CD4-positive, CD25-positive, alpha-beta regulatory T cell (primary cell): ENCODE results near the gene SSTR5. TPM values are rescaled to one million over a fixed set of nuclear protein-coding genes. Genes with fewer than 3 reads are reported as not detected.

Source experiments
- ATAC-seq, 2 donors: fragments of 150-1000 bp; cut with Tn5 transposase; one replicate each; pipeline ENCODE4 v1.10.0; 2021; ENCODE audit warnings: low read depth in 2 of 2, moderate number of reproducible peaks in 2 of 2, moderate library complexity in 1 of 2
- DNase-seq, 3 donors: peaks; one replicate each; pipeline versions ENCODE4 v3.0.0 to v3.0.0-alpha.2; 2012 to 2022; ENCODE audit warnings: mixed read lengths in 1 of 3
- H3K27ac ChIP-seq: one replicate; pipeline ENCODE4 v1.7.0; 2013; ENCODE audit warnings: mild to moderate bottlenecking, low read length; ENCODE audit not compliant: insufficient read depth, poor library complexity, severe bottlenecking
- H3K27me3 ChIP-seq: one replicate; pipeline ENCODE4 v1.7.0; 2013; ENCODE audit warnings: low read length; ENCODE audit not compliant: control insufficient read depth, insufficient read depth
- H3K36me3 ChIP-seq: one replicate; pipeline ENCODE4 v1.7.0; 2013; ENCODE audit warnings: mild to moderate bottlenecking, low read length, moderate library complexity; ENCODE audit not compliant: control insufficient read depth, insufficient read depth
- H3K4me1 ChIP-seq: 2 replicates; pipeline ENCODE4 v1.7.0; 2013; ENCODE audit warnings: mild to moderate bottlenecking, low read length; ENCODE audit not compliant: insufficient read depth, control insufficient read depth, poor library complexity, severe bottlenecking
- H3K4me3 ChIP-seq: one replicate; pipeline ENCODE4 v1.7.0; 2013; ENCODE audit warnings: low read depth, mild to moderate bottlenecking, low read length, moderate library complexity
- H3K9me3 ChIP-seq, 2 experiments: 1 replicate in 1 of 2; 2 replicates in 1 of 2; pipeline ENCODE4 v1.7.0; 2013; ENCODE audit warnings: low read length in 2 of 2, mild to moderate bottlenecking in 1 of 2, moderate library complexity in 1 of 2; ENCODE audit not compliant: control insufficient read depth in 2 of 2
- H3K27ac Mint-ChIP-seq, 3 donors: one replicate each; pipeline ENCODE4 v1.8.0; 2020 to 2022; ENCODE audit warnings: mild to moderate bottlenecking in 3 of 3, mixed read lengths in 3 of 3, moderate library complexity in 2 of 3
- H3K27me3 Mint-ChIP-seq: one replicate; pipeline ENCODE4 v1.8.0; 2022; ENCODE audit warnings: mild to moderate bottlenecking, mixed read lengths
- H3K36me3 Mint-ChIP-seq: one replicate; pipeline ENCODE4 v1.8.0; 2020; ENCODE audit warnings: mixed read lengths
- H3K4me1 Mint-ChIP-seq, 4 donors: one replicate each; pipeline ENCODE4 v1.8.0; 2020 to 2022; ENCODE audit warnings: mixed read lengths in 4 of 4, mild to moderate bottlenecking in 1 of 4
- H3K4me3 Mint-ChIP-seq, 4 donors: one replicate each; pipeline ENCODE4 v1.8.0; 2020 to 2022; ENCODE audit warnings: mild to moderate bottlenecking in 4 of 4, mixed read lengths in 4 of 4, moderate library complexity in 3 of 4
- H3K9me3 Mint-ChIP-seq, 7 donors: one replicate each; pipeline ENCODE4 v1.8.0; 2020 to 2022; ENCODE audit warnings: mixed read lengths in 7 of 7, mild to moderate bottlenecking in 3 of 7, moderate library complexity in 2 of 7
- polyA plus RNA-seq, 4 donors: library from polyadenylated mRNA; unstranded; fragments of 300-500 nt; fragmentation: Illumina TruSeq; gene quantifications; one replicate each; pipeline ENCODE4 v1.2.3, GENCODE V29; 2021
- total RNA-seq: library from RNA; stranded (reverse); gene quantifications from one replicate; pipeline ENCODE4 v1.2.3, GENCODE V29; 2022

SSTR5 gene
- total and polyA plus RNA-seq, 5 donors from 2014 or later: not detected

DNA sequence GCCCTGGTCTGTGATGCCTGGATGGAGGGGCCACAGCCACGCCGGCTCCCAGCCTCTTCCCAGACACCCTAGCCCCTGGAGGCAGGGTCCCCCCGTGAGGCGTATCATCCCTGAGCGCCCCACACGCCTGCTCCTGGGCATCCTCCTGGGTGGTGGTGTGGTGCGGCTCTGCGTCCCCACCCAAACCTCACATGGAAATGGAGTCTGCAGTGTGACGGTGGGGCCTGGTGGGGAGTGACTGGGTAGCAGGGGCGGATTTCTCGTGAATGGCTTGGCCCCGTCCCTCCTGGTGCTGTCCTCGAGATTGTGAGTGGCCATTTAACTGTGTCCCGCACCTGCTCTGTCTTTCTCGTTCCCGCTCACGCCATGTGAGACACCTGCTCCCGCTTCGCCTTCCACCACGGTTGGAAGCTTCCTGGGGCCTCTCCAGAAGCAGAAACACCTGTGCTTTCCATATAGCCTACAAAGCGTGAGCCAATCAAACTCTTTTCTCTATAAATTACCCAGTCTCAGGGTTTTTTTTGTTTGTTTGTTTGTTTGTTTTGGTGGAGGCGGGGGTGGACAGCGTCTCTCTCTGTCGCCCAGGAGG is 5.9 kb upstream of the SSTR5 start:
- H3K27ac Mint-ChIP-seq: no peak overlapping the region
- H3K4me3 ChIP-seq: no peak overlapping the region
- no peaks in the 10 kb centered on the region for H3K4me1 ChIP-seq
- no peaks in the 10 kb centered on the region for H3K9me3 ChIP-seq
- H3K9me3 Mint-ChIP-seq: no peaks in the 10 kb centered on the region
- H3K27ac ChIP-seq: no peak overlapping the region
- H3K4me3 Mint-ChIP-seq: no peak overlapping the region
- peaks cover 12% of the 10 kb centered on the region for H3K27me3 Mint-ChIP-seq
- H3K27me3 ChIP-seq: no peaks in the 10 kb centered on the region
- no peaks in the 10 kb centered on the region for H3K36me3 ChIP-seq
- H3K36me3 Mint-ChIP-seq: no peaks in the 10 kb centered on the region
- no peak for ATAC-seq
- no peak for DNase-seq
- H3K4me1 Mint-ChIP-seq: no peaks in the 10 kb centered on the region

DNA sequence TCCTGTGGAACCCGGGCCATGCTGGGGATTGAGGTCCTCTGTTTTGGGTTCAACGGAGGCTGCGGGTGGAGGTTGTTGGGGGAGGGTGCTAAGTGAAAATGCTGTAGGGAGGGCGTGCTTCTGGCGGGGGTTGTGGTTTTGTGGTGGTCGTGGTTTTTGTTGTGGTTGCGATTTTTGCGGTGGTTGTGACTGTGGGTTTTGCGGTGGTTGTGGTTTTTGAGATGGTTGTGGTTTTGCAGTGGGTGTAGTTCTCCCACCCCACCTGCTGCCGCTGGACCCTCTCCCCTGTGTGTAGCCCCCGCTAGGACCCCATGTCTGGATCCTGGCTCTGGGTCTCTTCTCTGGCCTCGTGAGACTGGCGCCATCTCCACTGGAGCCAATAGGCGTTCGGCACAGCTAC is 4.9 kb upstream of the SSTR5 start:
- H3K27me3 ChIP-seq: no peaks in the 10 kb centered on the region
- peak overlapping the region in 1 of 4 donors; percentile 66 for H3K4me3 Mint-ChIP-seq
- no peaks in the 10 kb centered on the region for H3K4me1 ChIP-seq
- ATAC-seq (no peak), DNase-seq (no peak)
- H3K4me1 Mint-ChIP-seq: no peaks in the 10 kb centered on the region
- H3K27ac Mint-ChIP-seq: peak overlapping the region in 1 of 3 donors; percentile 53
- peaks cover 17% of the 10 kb centered on the region for H3K27me3 Mint-ChIP-seq
- no peaks in the 10 kb centered on the region for H3K9me3 Mint-ChIP-seq
- H3K9me3 ChIP-seq: no peaks in the 10 kb centered on the region
- no peaks in the 10 kb centered on the region for H3K36me3 ChIP-seq
- no peak overlapping the region for H3K4me3 ChIP-seq
- no peak overlapping the region for H3K27ac ChIP-seq
- H3K36me3 Mint-ChIP-seq: no peaks in the 10 kb centered on the region

DNA sequence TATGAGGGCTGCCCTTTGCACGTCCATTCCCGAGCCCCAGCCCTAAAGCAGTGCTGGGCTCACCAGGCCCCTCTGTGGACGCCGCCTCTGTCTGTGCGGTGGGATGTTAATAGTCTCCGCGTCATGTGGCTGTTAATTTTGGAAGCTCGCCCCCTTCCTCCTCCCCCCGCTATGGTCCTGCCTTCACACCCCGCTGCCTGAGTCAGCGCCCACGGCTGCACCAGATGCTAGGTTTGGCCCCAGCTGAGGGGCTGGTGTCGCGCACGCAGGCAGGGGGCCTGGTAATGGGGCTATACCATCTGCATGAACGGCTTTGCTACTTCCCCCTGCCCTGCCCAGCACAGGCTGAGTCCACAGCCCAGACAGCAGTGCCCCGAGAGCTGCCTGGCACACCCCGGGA is 4.1 kb upstream of the SSTR5 start:
- H3K27ac ChIP-seq: no peak overlapping the region

DNA sequence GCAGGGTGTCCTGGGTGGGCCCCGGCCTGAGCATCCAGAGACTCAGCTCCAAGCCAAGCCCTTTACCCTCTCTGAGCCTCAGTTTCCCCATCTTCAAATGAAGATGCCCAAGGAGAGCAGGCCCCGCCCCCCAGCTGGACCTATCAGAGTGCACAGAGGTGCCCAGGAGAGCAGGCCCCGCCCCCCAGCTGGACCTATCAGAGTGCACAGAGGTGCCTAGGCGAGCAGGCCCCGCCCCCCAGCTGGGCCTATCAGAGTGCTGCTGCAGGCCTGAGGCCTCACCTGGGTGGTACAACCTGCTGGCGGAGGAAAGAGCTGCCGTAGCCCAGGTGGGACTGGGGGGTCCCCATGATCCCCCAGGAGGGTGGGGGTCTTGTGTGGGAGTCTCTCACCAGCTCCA is 3.4 kb upstream of the SSTR5 start:
- DNase-seq: no peak
- Histone ChIP-seq H3K4me3 (no peak overlapping the region), H3K4me1 (no peaks in the 10 kb centered on the region), H3K27ac (no peak overlapping the region), H3K9me3 (no peaks in the 10 kb centered on the region), H3K36me3 (no peaks in the 10 kb centered on the region), H3K27me3 (no peaks in the 10 kb centered on the region)
- no peak overlapping the region for H3K27ac Mint-ChIP-seq
- no peak for ATAC-seq
- H3K9me3 Mint-ChIP-seq: no peaks in the 10 kb centered on the region
- no peak overlapping the region for H3K4me3 Mint-ChIP-seq
- no peaks in the 10 kb centered on the region for H3K4me1 Mint-ChIP-seq
- H3K27me3 Mint-ChIP-seq: peaks cover 17% of the 10 kb centered on the region
- H3K36me3 Mint-ChIP-seq: no peaks in the 10 kb centered on the region

More for the DNA sequence above, 4.1 kb upstream of the SSTR5 start:
- DNase-seq (no peak), ATAC-seq (no peak)
- Mint-ChIP-seq H3K27me3 (peaks cover 17% of the 10 kb centered on the region), H3K4me1 (no peaks in the 10 kb centered on the region), H3K27ac (no peak overlapping the region), H3K9me3 (no peaks in the 10 kb centered on the region), H3K4me3 (no peak overlapping the region), H3K36me3 (no peaks in the 10 kb centered on the region)
- H3K4me3 ChIP-seq: no peak overlapping the region
- H3K27me3 ChIP-seq: no peaks in the 10 kb centered on the region
- no peaks in the 10 kb centered on the region for H3K4me1 ChIP-seq
- no peaks in the 10 kb centered on the region for H3K9me3 ChIP-seq
- H3K36me3 ChIP-seq: no peaks in the 10 kb centered on the region

DNA sequence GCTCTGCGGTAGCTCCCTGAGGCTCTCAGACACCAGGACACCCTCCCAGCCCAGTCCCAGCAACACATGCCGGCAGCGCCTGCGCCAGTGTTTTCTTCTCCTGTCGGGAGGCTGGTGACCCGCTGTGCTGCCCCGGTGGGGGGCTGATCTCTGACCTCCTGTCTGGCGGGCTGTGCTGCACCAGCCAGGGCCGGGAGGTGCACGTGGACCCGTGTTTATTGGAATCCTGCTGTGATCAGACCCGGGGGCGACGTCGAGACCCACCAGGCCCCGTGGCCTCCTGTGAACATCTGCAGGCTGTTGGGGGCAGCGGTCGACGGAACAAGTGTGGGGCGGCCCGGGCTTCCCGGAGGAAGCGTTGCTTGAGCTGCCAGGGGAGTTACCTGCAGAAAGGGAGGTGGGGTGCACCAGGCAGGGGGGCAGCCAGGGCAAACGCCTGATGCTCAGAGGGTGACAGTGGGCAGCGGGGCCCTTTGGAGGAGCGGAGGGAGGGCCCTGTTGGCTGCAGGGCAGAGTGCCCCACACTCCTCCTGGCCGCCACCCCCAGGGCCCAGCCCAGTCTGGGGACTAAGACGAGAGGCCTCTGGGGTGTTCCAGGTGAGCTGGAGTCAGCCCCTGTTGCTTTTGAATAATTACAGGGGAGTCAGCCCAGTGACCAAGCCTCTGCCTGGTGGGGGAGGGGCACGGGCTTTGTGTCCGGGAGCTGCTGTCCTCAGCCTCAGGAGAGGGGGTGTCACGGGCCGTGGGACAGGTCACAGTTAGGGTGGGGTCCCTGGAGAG is 2.3 kb upstream of the SSTR5 start:
- ATAC-seq: no peak
- no peak overlapping the region for H3K4me3 Mint-ChIP-seq
- DNase-seq: no peak
- no peaks in the 10 kb centered on the region for H3K36me3 ChIP-seq
- H3K4me1 Mint-ChIP-seq: no peaks in the 10 kb centered on the region
- peaks cover 17% of the 10 kb centered on the region for H3K27me3 Mint-ChIP-seq
- H3K4me3 ChIP-seq: no peak overlapping the region
- no peaks in the 10 kb centered on the region for H3K9me3 Mint-ChIP-seq
- H3K27ac Mint-ChIP-seq: no peak overlapping the region
- no peak overlapping the region for H3K27ac ChIP-seq
- H3K36me3 Mint-ChIP-seq: no peaks in the 10 kb centered on the region
- no peaks in the 10 kb centered on the region for H3K27me3 ChIP-seq
- H3K4me1 ChIP-seq: no peaks in the 10 kb centered on the region
- no peaks in the 10 kb centered on the region for H3K9me3 ChIP-seq

DNA sequence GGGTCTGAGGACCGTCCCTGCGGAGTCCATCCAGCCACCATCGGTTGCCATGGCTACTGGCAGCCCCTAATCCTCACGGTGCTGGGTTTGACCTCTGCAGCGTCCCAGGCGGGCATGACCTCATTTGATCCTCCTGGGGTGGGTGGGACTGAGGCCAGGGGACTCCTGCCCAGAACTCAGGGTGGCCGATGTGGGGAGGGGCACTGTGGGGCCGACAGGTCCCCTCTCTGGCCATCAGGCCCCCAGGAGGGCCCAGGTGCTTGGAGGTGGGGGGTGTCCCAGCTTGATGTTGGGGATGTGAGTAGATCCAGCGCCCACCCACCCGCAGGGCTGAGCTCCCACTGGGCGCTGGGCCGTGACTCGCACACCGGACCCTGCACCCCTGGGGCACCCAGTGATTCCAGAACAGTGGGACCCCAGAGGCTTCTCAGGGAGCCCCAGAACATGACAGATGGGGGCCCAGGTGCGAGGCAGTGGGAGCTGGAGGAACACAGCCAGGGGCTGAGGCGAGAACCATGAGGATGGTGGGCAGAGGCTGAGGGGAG is 1.6 kb upstream of the SSTR5 start:
- ATAC-seq (no peak), DNase-seq (no peak)
- Histone ChIP-seq H3K4me3 (no peak overlapping the region), H3K4me1 (no peaks in the 10 kb centered on the region), H3K9me3 (no peaks in the 10 kb centered on the region), H3K36me3 (no peaks in the 10 kb centered on the region), H3K27ac (no peak overlapping the region), H3K27me3 (no peaks in the 10 kb centered on the region)
- Mint-ChIP-seq H3K27me3 (peaks cover 17% of the 10 kb centered on the region), H3K36me3 (no peaks in the 10 kb centered on the region), H3K4me3 (no peak overlapping the region), H3K27ac (no peak overlapping the region), H3K4me1 (no peaks in the 10 kb centered on the region), H3K9me3 (no peaks in the 10 kb centered on the region)

DNA sequence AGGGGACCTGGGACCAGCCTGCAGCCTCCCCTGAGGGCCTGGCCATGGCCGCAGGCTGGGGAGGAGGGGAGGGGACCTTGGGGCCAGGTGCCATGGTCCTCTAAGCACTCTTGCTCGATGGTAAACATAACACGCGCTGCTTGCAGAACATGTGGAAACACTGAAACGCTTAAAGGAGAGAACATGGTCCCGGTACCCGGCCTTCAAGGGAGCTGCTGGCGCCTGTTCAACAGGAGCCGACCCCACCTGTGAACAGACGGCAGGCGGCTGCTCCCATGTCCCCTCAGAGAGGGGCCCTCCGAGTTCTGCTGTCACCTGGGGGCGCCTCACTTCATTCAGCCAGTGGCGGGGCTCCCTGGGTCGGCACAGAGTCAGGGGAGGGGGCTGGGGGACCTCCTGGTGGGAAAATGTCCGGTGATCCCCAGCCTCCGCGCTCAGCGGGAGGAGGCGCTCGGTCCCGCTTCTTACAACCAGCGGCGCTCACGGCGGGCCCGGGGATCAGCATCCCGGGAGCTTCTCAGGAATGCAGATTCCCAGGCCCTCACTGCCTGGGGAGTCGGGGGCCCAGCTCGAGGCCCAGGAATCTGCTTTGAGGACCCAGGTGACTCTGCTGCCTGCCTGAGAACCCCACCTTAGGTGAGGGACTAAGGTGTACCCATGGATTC is 854 bp upstream of the SSTR5 start:
- no peaks in the 10 kb centered on the region for H3K36me3 Mint-ChIP-seq
- H3K36me3 ChIP-seq: no peaks in the 10 kb centered on the region
- H3K9me3 Mint-ChIP-seq: no peaks in the 10 kb centered on the region
- H3K27me3 ChIP-seq: no peaks in the 10 kb centered on the region
- peaks cover 17% of the 10 kb centered on the region for H3K27me3 Mint-ChIP-seq
- DNase-seq (no peak), ATAC-seq (no peak)
- H3K4me1 Mint-ChIP-seq: no peaks in the 10 kb centered on the region
- H3K4me1 ChIP-seq: no peaks in the 10 kb centered on the region
- H3K4me3 Mint-ChIP-seq: no peak overlapping the region
- no peak overlapping the region for H3K27ac Mint-ChIP-seq
- H3K4me3 ChIP-seq: no peak overlapping the region
- no peak overlapping the region for H3K27ac ChIP-seq
- H3K9me3 ChIP-seq: no peaks in the 10 kb centered on the region
